Uterus (tissue), 4 donors: ENCODE data around the gene FOXK1. TPM values are rescaled to one million over a fixed set of nuclear protein-coding genes. Genes with fewer than 3 reads are reported as not detected.

ENCODE experiments used
- DNase-seq, 2 donors: peaks; one replicate each; pipeline ENCODE4 v3.0.0-alpha.2; 2019 to 2020
- H3K27ac ChIP-seq, 2 donors: fragments of 200-600 bp; sonication (generic); 1 replicate in 1 of 2; 2 replicates in 1 of 2; pipeline ENCODE4 v1.5.1; 2016 to 2018
- H3K27me3 ChIP-seq, 2 donors: fragments of 200-600 bp; sonication (generic); one replicate each; pipeline ENCODE4 v1.5.1; 2018 to 2019; ENCODE audit warnings: control low read depth in 1 of 2
- H3K36me3 ChIP-seq, 2 donors: fragments of 200-600 bp; sonication (generic); one replicate each; pipeline ENCODE4 v1.5.1; 2019; ENCODE audit warnings: control low read depth in 1 of 2
- H3K4me1 ChIP-seq, 2 donors: fragments of 200-600 bp; sonication (generic); one replicate each; pipeline ENCODE4 v1.5.1; 2018 to 2019; ENCODE audit warnings: control low read depth in 1 of 2
- H3K4me3 ChIP-seq, 2 donors: fragments of 200-600 bp; sonication (generic); 1 replicate in 1 of 2; 2 replicates in 1 of 2; pipeline ENCODE4 v1.5.1; 2018 to 2019; ENCODE audit warnings: mild to moderate bottlenecking in 1 of 2
- H3K9me3 ChIP-seq, 2 donors: fragments of 200-600 bp; sonication (generic); one replicate each; pipeline ENCODE4 v1.5.1; 2019; ENCODE audit warnings: control low read depth in 1 of 2
- CTCF ChIP-seq, 4 experiments: fragments of 200-600 bp in 2 of 4; fragments of 450-650 bp in 2 of 4; sonication (generic) in 2 of 4; IDR thresholded peaks; one replicate each; pipeline ENCODE4 v1.5.1; 2016 to 2019; ENCODE audit warnings: antibody characterized with exemption in 4 of 4, mild to moderate bottlenecking in 2 of 4, moderate library complexity in 1 of 4
- POLR2A ChIP-seq, 2 donors: fragments of 450-650 bp; IDR thresholded peaks; one replicate each; pipeline ENCODE4 v1.6.1; 2016; ENCODE audit warnings: antibody characterized with exemption in 2 of 2, mild to moderate bottlenecking in 1 of 2, moderate library complexity in 1 of 2
- intact Hi-C: fragments of 100-400 bp; cut with DNase I; formaldehyde crosslinking; loops from one replicate; pipeline ENCODE4 v1.15.1; 2023; ENCODE audit warnings: low total_unique reads
- total RNA-seq, 4 donors: library from RNA; depleted of rRNA in 3 of 4; stranded (reverse); fragments of >200 nt in 3 of 4; gene quantifications; one replicate each; pipeline versions ENCODE4 v1.1.0 to v1.2.4, GENCODE V29; 2014 to 2023
- donor health status: DM: yes; HTN: yes; CAD: no.

FOXK1 gene
- total RNA-seq, 4 donors from 2014 or later: 9.0 to 64.1 (median 21.5) TPM

- H3K4me3 ChIP-seq: no peak overlapping the region
- H3K36me3 ChIP-seq: no peaks in the 10 kb centered on the region
- no peak overlapping the region for H3K27ac ChIP-seq
- no peak for DNase-seq
- no peaks in the 10 kb centered on the region for H3K27me3 ChIP-seq
- intact Hi-C loops: no loop called here
- TF ChIP-seq POLR2A (IDR thresholded peaks at IDR 0.05) (no peak), CTCF (IDR thresholded peaks at IDR 0.05) (no peak)
- no peaks in the 10 kb centered on the region for H3K4me1 ChIP-seq
- no peaks in the 10 kb centered on the region for H3K9me3 ChIP-seq
These were observed 24.3 kb upstream of the FOXK1 start for GRCh38 chr7:4657640-4658417.

- intact Hi-C loops: no loop called here
- Histone ChIP-seq H3K27ac (no peak overlapping the region), H3K4me1 (no peaks in the 10 kb centered on the region), H3K9me3 (no peaks in the 10 kb centered on the region), H3K36me3 (no peaks in the 10 kb centered on the region), H3K4me3 (no peak overlapping the region), H3K27me3 (no peaks in the 10 kb centered on the region)
- TF ChIP-seq POLR2A (IDR thresholded peaks at IDR 0.05): no peak
- TF ChIP-seq CTCF (IDR thresholded peaks at IDR 0.05): no peak
- no peak for DNase-seq
These were observed 22.4 kb upstream of the FOXK1 start for GRCh38 chr7:4659551-4660286.

GRCh38 chr7:4661871-4662270 is 20.2 kb upstream of the FOXK1 start:
- Histone ChIP-seq H3K36me3 (no peaks in the 10 kb centered on the region), H3K9me3 (no peaks in the 10 kb centered on the region), H3K4me3 (no peak overlapping the region), H3K27me3 (no peaks in the 10 kb centered on the region), H3K4me1 (no peaks in the 10 kb centered on the region), H3K27ac (peak overlapping the region in 1 of 2 donors; percentile 43)
- intact Hi-C loops: no loop called here
- DNase-seq: no peak
- no peak for TF ChIP-seq CTCF (IDR thresholded peaks at IDR 0.05)
- no peak for TF ChIP-seq POLR2A (IDR thresholded peaks at IDR 0.05)

GRCh38 chr7:4663239-4664018 is 18.7 kb upstream of the FOXK1 start:
- Histone ChIP-seq H3K36me3 (no peaks in the 10 kb centered on the region), H3K9me3 (no peaks in the 10 kb centered on the region), H3K4me1 (no peaks in the 10 kb centered on the region), H3K4me3 (no peak overlapping the region), H3K27me3 (no peaks in the 10 kb centered on the region), H3K27ac (no peak overlapping the region)
- TF ChIP-seq POLR2A (IDR thresholded peaks at IDR 0.05) (no peak), CTCF (IDR thresholded peaks at IDR 0.05) (no peak)
- intact Hi-C loops: no loop called here
- no peak for DNase-seq
